Ureter (tissue), 1 donor: ENCODE data around the gene NUAK2. TPM values are rescaled to one million over a fixed set of nuclear protein-coding genes. Genes with fewer than 3 reads are reported as not detected.
"Not testable (repeated sequence)": the region's sequence is repeated elsewhere in the genome, so short reads cannot be mapped to it uniquely, and the experiment has no call there.

ENCODE experiments used
- DNase-seq: peaks from one replicate; pipeline ENCODE4 v3.0.0-alpha.2; 2020; ENCODE audit warnings: low spot score
- total RNA-seq: library from RNA; stranded (reverse); gene quantifications from one replicate; pipeline ENCODE4 v1.2.4, GENCODE V29; 2023
- donor health status: DM: yes; HTN: yes; CAD: no.

NUAK2 gene
- 0.96 TPM for total RNA-seq

DNA sequence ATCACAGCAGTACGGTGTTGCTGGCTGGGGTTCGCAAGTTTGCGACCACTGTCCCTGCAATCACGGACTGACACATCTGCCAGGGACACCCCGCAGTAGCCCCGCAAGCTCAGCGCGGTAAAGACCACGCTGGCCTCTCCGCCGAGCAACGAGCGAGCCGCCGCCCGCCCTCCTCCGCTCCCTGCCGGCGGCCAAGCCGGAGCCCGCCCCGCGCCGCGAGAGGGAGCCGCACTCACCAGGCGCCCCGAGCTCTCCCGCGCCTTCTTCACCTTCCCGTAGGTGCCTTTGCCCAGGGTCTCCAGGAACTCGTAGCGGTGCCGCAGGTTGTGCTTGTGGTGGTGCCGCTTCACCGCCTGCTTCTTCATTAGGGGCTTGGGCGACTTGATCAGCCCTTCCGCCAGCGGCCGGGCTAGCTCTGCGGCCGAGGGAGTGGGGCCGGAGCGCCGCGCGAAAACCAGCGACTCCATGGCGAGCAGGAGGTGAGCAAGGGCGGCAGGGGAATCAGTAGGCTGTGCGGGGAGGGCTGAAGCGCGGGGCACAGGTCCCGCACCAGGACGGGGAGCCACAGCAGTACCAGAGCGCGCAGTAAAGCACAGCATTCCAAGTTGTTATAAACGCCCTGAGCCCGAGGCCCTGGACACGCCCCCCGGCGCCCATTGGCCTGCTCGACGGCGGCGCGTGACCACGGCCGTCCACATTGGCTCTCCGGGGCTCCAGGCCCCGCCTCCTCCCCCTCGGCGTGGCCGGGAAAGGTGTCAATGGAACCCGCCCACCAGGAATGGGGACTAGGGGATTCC lies at the start of gene NUAK2:
TSS of gene NUAK2 (minus strand) at position 584 of the 797 bp plus-strand sequence. CDS start at position 467, 117 bp downstream.
- peak; percentile 91 for DNase-seq

DNA sequence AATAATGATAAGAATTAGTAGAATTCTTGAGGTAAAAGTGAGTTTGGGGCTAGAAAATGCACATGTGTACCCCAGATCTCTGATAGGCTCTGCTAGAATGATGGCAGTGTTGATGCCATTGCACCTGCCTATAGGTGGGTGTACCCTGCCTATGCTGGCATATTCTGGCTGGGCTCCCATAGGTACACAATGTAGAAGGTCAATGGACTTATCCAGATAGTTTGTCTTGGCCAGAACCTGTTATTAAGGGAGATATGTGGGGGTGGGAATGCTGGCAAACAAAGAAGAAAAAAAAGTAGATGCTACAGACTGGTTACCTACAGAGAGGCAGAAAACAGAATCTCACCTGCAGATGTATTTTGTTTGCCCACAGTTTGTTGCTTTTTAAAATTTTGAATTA lies 49.2 kb upstream of the NUAK2 start:
- no peak for DNase-seq

DNA sequence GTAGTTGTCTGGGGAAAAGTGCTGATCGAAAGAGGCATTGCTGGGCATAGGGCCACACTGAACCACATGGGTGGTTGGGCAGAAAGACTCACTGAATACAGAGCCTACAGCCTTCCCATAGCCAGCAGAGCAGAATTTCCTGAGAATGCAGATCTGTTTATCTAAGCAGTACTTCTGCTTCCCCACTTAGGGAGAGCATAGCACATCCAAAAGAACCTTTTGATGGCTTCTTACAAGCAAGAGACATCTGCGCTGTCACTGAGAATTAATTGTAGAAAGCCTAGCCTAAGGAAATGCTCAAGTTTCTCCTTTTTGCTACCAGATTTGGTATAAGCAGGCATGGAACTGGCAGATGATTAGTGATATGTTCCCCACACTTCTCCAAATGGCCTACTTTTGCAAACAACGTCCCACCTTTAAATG lies 48.2 kb upstream of the NUAK2 start:
- DNase-seq: no peak

DNA sequence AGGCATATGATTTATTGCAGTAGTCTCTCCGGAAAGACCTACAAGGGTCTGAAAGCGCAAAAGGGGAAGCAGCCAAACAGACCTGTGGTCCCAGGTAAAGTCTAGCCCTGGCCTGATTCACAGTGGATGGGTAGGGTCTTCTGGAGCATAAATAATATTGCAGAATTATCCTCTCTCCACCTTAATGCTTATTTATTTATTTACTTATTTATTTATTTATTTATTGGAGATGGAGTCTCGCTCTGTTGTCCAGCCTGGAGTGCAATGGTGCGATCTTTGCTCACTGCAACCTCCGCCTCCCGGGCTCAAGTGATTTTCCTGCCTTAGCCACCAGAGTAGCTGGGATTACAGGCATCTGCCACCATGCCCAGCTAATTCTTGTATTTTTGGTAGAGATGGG lies 46.9 kb upstream of the NUAK2 start:
- no peak for DNase-seq

DNA sequence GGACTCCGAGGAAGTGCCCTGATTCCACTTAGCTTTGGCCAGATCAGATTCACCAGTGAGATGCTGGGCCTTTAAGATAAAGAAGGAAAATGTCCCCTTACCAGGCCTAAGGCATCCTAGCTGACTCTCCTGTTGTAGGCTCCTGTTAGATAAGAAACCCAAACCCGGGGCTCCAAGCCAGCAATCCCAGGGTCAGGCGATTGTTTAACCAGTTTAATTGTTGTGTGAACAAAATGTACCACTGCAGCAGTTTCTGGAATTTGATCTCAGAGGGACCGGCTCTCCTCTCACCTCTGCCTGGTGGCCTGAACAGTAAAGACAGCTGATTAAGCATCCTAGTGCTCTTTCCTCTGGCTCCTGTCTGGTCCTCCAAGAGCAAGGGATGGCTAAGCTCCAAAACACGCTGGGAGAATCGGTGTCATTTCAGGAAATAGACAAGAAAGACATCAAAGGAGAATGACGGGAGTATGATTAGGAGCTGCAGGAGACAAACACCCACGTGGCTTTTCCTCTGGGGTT lies 44.5 kb upstream of the NUAK2 start:
- DNase-seq: no peak

DNA sequence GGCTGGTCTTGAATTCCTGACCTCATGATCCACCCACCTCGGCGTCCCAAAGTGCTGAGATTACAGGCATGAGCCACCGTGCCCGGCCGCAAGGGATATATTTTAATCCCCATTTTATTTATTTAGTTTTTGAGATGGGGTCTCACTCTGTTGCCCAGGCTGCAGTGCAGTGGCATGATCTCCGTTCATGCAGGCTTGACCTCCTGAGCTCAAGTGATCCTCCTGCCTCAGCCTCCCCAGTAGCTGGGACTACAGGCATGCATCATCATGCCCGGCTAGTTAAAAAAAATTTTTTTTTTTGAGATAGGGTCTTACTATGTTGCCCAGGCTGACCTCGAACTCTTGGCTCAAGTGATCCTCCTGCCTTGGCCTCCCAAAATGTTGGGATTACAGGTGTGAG lies 43.5 kb upstream of the NUAK2 start:
- not testable (repeated sequence) for DNase-seq

DNA sequence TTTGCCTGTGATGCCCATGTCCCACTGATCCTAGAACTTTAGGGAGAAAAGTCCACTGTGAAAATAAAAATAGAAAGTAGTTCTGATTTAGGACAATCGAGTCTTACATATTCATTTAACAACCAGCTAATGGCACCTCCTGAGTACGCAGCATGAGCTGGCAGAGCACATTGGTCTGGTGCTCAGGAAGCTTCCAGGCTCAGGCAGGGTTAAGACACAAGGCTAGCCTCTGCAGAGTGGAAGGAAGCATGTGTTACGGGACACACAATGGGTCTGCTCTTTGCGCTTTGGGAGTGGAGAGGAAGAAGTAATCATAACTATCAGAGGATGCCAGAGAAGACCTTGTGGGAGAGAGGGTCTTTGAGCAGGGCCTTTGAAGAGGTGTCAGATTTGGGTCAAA lies 39.3 kb upstream of the NUAK2 start:
- DNase-seq: no peak

DNA sequence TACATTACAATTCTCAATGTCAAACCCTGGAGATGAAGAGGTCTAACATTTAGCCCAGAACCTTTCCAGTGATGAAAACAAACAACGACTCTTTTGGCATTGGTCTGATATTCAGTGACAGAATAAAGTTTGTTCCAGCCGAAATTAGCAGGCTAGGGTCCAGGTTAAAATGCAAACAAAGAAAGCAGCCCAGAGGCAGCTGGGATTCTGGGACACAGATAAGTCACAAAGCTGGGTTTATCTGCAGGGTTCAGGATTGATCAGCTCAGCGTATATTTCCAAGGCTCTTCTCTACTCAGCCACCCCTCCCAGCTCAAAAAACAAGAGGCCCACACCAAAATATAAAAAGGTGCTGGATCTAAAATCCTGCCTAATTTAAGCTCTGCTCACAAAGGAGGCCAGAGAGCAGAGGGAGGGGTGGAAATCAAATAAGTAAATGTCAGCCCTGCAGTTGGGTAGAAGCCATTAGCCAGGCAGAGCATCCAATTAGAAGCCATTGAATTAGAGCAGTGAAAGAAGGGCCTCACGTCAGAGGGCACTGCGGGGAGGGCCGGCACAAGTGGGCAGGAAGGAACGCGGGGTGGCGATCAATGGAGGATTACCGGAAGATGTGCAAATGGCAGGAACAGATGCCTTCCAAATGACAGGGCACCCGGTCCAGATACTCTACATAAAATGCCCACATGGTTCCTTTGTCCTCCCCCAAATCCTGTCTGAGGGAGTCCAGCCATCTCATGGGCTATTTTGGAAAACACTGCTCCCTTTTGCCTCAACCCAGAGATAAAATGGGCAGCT lies 38.4 kb upstream of the NUAK2 start:
- no peak for DNase-seq

DNA sequence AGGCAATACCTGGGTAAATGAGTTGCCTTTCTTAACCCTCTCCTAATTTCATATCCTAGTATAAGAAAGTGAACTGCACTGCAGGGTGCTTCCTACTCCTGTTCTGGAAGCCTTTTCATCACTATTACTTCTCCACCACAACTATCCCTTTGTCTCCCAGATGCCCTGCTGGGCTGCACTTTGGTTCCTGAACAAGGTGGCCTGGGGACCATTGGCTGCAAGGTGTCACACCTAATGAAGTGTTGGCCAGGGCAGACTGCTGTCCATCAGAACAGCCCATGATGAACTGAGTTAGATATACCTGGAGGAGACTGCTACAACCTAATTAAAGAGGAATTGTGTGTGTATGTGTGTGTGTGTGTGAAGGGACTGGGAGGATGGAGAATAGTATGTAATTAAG lies 37.0 kb upstream of the NUAK2 start:
- DNase-seq: no peak

DNA sequence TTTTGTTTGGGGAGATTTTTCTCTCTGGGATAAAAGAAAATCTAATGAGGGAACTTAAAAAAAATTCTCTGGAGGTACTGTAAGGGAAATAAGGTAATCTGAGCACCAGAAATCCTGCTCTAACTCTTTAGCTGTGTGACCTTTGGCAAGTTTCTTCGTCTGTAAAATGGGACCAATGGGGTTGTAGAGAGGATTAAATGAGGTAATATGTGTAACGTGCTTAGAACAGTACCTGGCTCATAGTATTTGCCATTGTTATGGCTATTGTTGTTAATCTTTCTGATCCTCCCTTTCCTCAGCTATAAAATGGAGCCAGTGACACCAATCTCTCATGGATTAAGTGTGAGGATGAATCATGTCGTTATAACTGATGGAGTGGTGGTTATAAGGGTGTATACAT lies 36.0 kb upstream of the NUAK2 start:
- DNase-seq: no peak

DNA sequence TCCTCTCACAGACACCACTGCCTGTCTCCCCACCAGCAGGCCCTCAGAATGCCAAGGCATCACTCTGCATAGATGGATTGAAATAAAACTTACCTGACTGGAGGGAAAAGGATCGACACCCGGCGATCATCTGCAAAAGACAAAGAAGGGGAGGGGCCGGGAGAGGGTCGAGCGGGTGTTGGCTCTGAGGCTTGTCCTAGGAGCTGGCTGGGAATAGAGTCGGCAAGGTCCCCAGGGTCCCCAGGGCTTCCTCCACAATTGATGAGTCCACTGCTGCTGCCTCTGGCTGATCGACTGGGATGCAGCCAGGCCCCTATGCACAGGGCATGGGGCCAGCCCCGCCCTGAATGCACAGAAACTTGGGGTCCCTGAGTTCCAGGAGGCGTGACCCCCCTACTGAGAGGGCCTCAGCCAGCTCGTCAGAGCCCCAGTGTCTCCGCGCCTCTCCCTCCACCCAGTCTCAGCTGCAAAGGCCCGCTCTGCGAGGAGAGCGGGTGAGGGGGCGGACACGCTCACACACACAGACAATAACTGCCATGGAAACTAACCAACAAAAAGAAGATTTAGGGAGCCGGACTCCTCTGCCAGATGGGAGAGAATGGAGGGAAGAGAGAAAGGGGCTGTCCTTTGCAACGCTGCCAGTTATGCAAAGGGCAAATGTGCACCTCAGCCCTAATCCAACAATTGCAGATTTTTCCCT lies 35.0 kb upstream of the NUAK2 start, which contains the start of gene KLHDC8A:
TSS of gene KLHDC8A (minus strand) at position 483 of the 700 bp plus-strand sequence. CDS start 13,318 bp downstream, outside the sequence.
- DNase-seq: no peak

DNA sequence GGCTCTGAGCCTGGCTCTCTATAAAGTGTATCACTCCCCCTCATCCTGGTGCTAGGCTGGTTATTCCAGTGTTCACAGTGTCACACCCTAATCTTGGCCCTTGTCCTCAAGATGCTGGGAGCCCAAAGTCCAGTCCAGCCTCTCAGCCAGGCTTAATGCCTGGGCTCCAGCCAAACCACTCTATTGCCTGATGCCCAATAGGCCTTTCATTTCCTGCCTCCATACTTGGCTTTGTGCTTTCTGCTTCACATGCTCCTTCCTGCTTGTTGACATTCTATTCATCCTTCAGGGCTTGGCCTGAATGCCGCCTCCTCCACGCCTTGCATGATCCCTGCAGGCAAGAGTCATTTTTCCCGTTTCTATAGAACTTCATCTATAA lies 33.5 kb upstream of the NUAK2 start:
- no peak for DNase-seq

DNA sequence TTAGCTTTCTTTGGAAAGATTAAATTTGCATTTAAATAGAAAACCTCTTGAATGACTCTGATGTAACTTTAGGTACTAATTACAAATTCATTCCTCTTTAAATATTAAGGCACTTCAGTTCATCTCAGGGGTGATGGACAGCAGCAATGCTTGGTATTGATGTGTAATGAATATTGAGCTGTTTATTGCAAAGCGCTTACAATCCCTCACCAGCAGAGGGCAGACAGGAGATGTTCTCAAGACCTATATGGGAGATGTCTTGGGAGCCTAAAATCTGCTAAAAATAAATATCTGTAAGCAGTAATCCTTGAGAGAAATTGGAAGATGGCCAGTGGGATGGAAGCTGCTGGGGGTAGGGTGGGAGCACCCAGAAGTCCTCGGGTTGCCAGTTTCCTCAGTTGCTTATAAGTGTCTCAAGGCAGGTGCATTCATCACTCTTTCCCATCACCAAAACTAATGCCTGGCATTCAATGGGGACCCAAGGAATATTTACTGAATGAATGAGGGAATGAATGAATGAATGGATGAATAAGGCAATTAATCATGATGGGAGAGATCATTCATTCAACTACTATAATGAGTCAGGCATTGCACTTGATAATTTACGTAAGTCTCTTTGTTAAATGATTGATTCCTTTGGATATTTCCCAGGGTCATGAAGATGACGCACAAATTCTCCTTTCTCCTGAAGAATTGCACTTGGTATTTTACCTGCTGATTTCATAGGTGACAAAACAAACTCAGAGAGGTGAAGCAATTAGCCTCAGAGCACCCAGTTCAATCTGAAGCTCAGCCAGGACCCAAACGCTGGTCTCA lies 32.9 kb upstream of the NUAK2 start:
- DNase-seq: peak; percentile 58

DNA sequence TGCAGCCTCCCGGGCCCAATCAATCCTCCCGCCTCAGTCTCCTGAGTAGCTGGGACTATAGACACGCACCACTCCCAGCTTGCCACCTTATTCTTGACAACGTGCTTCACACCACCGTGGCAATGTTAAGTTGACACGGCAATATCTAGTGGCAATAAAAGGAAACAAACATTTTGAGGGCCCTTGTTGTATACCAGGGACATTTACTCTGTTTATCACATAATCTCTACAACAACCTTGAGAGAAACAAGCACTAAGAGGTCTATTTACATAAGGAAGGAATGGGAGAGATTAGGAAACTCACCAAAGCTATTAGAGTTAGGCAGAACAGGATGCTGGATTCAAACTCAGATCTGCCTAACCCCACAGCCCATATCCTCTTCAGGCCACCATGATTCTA lies 32.1 kb upstream of the NUAK2 start:
- DNase-seq: no peak

DNA sequence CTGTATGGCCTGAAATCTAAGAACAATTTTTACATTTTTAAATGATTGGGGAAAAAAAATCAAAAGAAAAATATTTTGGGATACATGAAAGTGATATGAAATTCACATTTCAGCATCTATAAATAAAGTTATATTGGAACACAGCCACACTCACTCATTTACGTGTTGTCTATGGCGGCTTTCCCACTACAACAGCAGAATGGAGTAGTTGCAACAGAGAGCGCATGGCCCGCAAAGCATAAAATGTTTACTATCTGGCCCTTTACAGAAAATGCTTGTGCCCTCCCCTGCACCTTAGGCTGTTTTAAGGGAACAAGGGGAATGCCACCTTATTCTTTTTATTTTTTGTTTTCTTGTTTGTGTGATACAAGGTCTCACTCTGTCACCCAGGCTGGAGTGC lies 31.6 kb upstream of the NUAK2 start:
- no peak for DNase-seq

DNA sequence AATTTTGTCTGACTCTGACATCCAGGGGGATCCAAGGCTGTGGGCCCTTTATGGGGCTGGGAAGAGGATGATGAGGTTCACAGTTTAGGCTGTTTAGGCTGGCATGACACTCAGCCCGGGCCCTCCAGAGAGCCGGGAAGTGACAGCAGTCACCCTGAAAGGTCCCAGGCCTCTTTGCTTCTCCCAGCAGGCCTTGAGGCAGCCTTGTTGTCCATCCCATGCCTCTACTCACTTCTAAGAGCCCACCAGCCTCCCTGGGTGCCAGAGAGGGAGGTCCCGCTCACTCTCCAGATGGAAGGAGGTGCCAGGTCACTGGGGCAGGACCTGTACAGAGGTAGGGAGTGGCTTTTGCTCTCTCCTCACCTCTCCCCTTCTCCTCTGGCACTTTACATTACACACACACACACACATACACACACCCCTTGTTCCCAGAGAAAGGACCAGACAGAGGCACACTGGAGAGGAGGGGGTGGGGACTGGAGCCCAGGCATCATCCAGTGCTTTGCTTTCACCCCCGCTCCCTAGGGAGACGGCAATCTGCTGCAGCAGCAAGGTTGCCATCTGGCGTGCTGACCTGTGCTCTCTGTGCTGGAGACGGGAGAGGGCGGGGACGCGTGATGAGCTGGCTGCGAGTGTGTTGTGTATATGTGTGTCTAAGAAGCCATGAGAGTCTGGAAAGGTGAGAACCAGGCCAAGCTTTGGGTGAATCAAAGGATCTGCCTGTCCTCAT lies 30.6 kb upstream of the NUAK2 start:
- DNase-seq: no peak

DNA sequence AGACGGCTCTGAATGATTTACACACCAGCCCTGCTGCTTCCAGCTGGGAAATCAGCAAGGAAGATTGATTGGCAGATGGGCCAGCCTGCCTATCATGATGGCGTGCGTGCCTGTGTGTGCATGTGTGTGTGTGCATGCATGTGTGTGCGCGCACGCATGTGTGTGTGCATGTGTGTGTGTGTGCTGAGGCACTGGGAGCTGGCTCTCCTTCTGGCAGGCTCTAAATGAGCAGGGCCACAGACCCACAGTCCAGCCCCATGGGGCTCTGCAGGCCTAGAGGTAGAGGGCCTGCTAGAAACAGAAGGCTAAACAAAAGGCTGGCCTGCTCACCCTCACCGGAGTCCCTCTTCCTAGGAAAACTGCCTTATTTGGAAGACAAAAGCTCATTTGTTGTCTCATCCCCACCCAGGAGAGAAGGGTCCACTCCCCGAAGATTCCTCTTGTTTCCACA lies 29.2 kb upstream of the NUAK2 start:
- no peak for DNase-seq

DNA sequence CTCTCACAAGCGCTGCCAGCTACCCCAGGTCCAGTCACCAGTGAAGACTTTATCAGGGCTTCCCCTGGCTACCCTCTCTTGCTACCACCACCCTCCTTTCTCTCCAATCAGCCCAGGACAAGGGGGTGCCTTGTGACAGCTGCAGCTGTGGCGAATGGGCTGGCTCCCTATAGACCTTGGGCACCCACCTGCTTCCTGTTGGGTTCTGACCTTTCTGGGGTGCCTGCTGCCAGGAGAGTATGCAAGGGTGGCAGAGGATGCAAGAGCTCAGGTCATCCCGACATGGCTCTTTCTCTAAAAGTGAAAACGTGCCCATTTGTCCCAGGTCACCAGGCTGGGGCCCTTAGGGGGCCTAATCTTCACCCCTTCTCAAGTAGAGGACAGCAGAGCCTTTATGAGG lies 28.6 kb upstream of the NUAK2 start:
- DNase-seq: no peak

DNA sequence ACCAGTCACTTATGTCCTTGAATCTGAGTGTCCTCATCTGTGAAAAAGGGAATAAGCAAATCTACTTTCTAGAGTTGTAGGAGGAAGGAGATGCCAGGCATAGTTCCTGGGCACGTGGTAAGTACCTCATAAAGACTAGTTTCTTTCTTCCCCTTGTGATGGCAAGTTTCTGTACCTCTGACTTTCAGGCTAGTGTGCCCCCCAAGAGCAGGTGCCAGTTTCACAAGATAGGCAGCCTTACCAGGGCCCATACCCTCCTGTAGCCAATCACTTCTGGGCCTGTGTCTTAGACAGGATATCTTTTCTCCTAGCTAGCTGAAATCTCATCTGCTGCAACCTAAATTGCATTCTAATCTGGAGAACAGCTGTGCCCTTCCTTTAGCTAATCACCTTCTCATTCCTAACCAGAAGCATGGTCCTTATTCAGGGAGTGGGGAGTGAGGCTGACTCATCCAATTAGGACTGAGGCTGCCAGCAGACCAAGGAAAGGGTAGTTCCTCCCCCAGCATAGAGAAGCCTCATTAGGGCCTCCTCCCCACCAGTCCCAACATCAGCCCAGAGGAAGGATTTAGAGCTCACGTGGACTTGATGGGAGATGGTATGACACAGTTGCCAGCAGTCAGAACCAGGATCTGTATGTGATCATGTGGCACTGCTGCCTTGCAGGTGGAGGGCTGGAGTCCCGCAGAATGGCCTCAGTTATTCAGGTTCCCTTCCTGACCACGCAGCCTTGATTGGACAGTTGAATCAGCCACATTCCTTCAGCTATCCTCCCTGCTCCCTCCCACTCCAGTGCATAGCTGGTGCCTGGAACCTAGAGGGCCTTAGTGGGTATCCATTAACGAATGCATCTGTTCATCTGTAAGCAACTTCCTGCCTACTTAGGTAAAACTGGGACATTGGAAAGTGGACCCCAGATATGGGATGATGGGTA lies 27.3 kb upstream of the NUAK2 start:
- no peak for DNase-seq
